Measurements from ENCODE around the gene IRF8. TPM values are rescaled to one million over a fixed set of nuclear protein-coding genes. Genes with fewer than 3 reads are reported as not detected.
"Not testable (repeated sequence)": the region's sequence is repeated elsewhere in the genome, so short reads cannot be mapped to it uniquely, and the experiment has no call there.

The IRF8 gene
- total RNA-seq, 1 experiment from 2014 or later = 0.28 TPM

GRCh38 chr16:85941863-85942644 is 43.1 kb downstream of the IRF8 start:
- peaks cover 4 to 5% of the 10 kb centered on the region in 2 experiments; a peak in 2 of 5 replicates for H3K9me3 Mint-ChIP-seq
- no peak overlapping the region for H3T11ph ChIP-seq (ENCODE audit: low read length)
- peaks cover 68% of the 10 kb centered on the region for H3K27me3 Mint-ChIP-seq (ENCODE audit: low read depth)
- no peak overlapping the region for H4K91ac ChIP-seq (ENCODE audit: insufficient read length, low read depth, low read length)
- no CpG with 5 or more reads among the region's 14 CpGs for WGBS (ENCODE audit: extremely low coverage, insufficient read length, low lambda C conversion rate)
- H3K4ac ChIP-seq (ENCODE audit: low read depth, low read length) = no peak overlapping the region
- H3K27me3 ChIP-seq (ENCODE audit: insufficient read depth, low read length) = no peaks in the 10 kb centered on the region; the same call in 1 of the 2 replicates
- DNase-seq = no peak
- no peak overlapping the region for H3K27ac Mint-ChIP-seq
- no peaks in the 10 kb centered on the region for H3K36me3 Mint-ChIP-seq (ENCODE audit: insufficient read depth in 1 of 3, low read depth in 3 of 3)
- no peaks in the 10 kb centered on the region for H3K79me1 ChIP-seq (ENCODE audit: insufficient read depth, low read depth, low read length, poor library complexity, severe bottlenecking)
- H3K23ac ChIP-seq (ENCODE audit: insufficient read length, low read depth, low read length) = no peak overlapping the region
- H3K9me3 ChIP-seq (ENCODE audit: control insufficient read depth, low read depth, low read length) = no peaks in the 10 kb centered on the region
- H2BK12ac ChIP-seq (ENCODE audit: insufficient read length, low read depth, low read length) = no peak overlapping the region
- no peak overlapping the region for H3K27ac ChIP-seq (ENCODE audit: insufficient read length, low read depth, low read length)
- no peak overlapping the region for H3K56ac ChIP-seq (ENCODE audit: insufficient read length, low read depth, low read length)
- no peaks in the 10 kb centered on the region for H4K20me1 ChIP-seq (ENCODE audit: control insufficient read depth, insufficient read depth, insufficient read length)
- H4K5ac ChIP-seq (ENCODE audit: insufficient read length, low read depth, low read length) = no peak overlapping the region
- H4K8ac ChIP-seq (replicated peaks; ENCODE audit: insufficient read length, low read depth, low read length) = no peak overlapping the region
- no peak overlapping the region for H3K14ac ChIP-seq (ENCODE audit: insufficient read depth, low read length)
- no peak overlapping the region for H3K4me3 Mint-ChIP-seq
- H2BK5ac ChIP-seq (ENCODE audit: insufficient read length, low read length) = no peak overlapping the region
- no peak overlapping the region for H3K9ac ChIP-seq (ENCODE audit: extremely low read depth, insufficient read length, low read length)
- H3K23me2 ChIP-seq (ENCODE audit: insufficient read length, low read depth, low read length, poor library complexity, severe bottlenecking) = no peaks in the 10 kb centered on the region
- peaks cover 3 to 7% of the 10 kb centered on the region in 2 experiments; a peak in 2 of 4 replicates for H3K4me1 Mint-ChIP-seq
- no peak overlapping the region for H3K18ac ChIP-seq (ENCODE audit: insufficient read length, low read depth, low read length)
- no peak overlapping the region for H2AFZ ChIP-seq (ENCODE audit: low read length)
- H3K79me2 ChIP-seq (ENCODE audit: insufficient read depth, low read length) = no peaks in the 10 kb centered on the region
- no peak overlapping the region for H2BK120ac ChIP-seq (ENCODE audit: low read depth, low read length, poor library complexity, severe bottlenecking)
- TF ChIP-seq CTCF (conservative IDR thresholded peaks at IDR 0.05) = no peak
- H2BK15ac ChIP-seq (ENCODE audit: low read depth, low read length) = no peak overlapping the region
- no peak overlapping the region for H2AK5ac ChIP-seq (ENCODE audit: insufficient read length, low read length)
- no peak overlapping the region for H2BK20ac ChIP-seq (ENCODE audit: low read depth, low read length, poor library complexity, severe bottlenecking)
- H3K4me1 ChIP-seq (ENCODE audit: insufficient read depth, low read length) = no peaks in the 10 kb centered on the region
- H3K4me2 ChIP-seq (ENCODE audit: insufficient read depth, insufficient read length, low read length) = no peak overlapping the region

- not testable (repeated sequence) for H3K18ac ChIP-seq (ENCODE audit: insufficient read length, low read depth, low read length); H2BK15ac ChIP-seq (ENCODE audit: low read depth, low read length); H3K4me1 Mint-ChIP-seq; H2BK120ac ChIP-seq (ENCODE audit: low read depth, low read length, poor library complexity, severe bottlenecking); H2AK5ac ChIP-seq (ENCODE audit: insufficient read length, low read length); DNase-seq; H2BK12ac ChIP-seq (ENCODE audit: insufficient read length, low read depth, low read length); H3K4me3 Mint-ChIP-seq; H3K23me2 ChIP-seq (ENCODE audit: insufficient read length, low read depth, low read length, poor library complexity, severe bottlenecking); H4K5ac ChIP-seq (ENCODE audit: insufficient read length, low read depth, low read length); H3K4me1 ChIP-seq (ENCODE audit: insufficient read depth, low read length); H3K4me2 ChIP-seq (ENCODE audit: insufficient read depth, insufficient read length, low read length); H2BK20ac ChIP-seq (ENCODE audit: low read depth, low read length, poor library complexity, severe bottlenecking); H3K79me1 ChIP-seq (ENCODE audit: insufficient read depth, low read depth, low read length, poor library complexity, severe bottlenecking); H3K27ac ChIP-seq (ENCODE audit: insufficient read length, low read depth, low read length); H3K36me3 Mint-ChIP-seq (ENCODE audit: insufficient read depth in 1 of 3, low read depth in 3 of 3); H3K9me3 Mint-ChIP-seq; H3K9me3 ChIP-seq (ENCODE audit: control insufficient read depth, low read depth, low read length); H3K79me2 ChIP-seq (ENCODE audit: insufficient read depth, low read length); H2AFZ ChIP-seq (ENCODE audit: low read length); H4K8ac ChIP-seq (replicated peaks; ENCODE audit: insufficient read length, low read depth, low read length); H3K27ac Mint-ChIP-seq; H3K56ac ChIP-seq (ENCODE audit: insufficient read length, low read depth, low read length); H4K91ac ChIP-seq (ENCODE audit: insufficient read length, low read depth, low read length); H4K20me1 ChIP-seq (ENCODE audit: control insufficient read depth, insufficient read depth, insufficient read length); H3K23ac ChIP-seq (ENCODE audit: insufficient read length, low read depth, low read length); H3T11ph ChIP-seq (ENCODE audit: low read length); H3K4ac ChIP-seq (ENCODE audit: low read depth, low read length); H3K27me3 ChIP-seq (ENCODE audit: insufficient read depth, low read length); H3K14ac ChIP-seq (ENCODE audit: insufficient read depth, low read length); H2BK5ac ChIP-seq (ENCODE audit: insufficient read length, low read length); H3K9ac ChIP-seq (ENCODE audit: extremely low read depth, insufficient read length, low read length)
- peaks cover 68% of the 10 kb centered on the region for H3K27me3 Mint-ChIP-seq (ENCODE audit: low read depth)
- no CpG with 5 or more reads among the region's 10 CpGs for WGBS (ENCODE audit: extremely low coverage, insufficient read length, low lambda C conversion rate)
Measured at GRCh38 chr16:85942659-85943058, 43.7 kb downstream of the IRF8 start.

Data from H9 (cell line).